WTC11 (cell line): ENCODE measurements around the gene LARP4B. TPM values are rescaled to one million over a fixed set of nuclear protein-coding genes. Genes with fewer than 3 reads are reported as not detected.

Experiments
- ATAC-seq: fragments of 200-7000 bp; cut with Tn5 transposase; 2 replicates; pipeline ENCODE4 v1.10.0; 2021; ENCODE audit warnings: mild to moderate bottlenecking, moderate library complexity
- CTCF ChIA-PET: fragments of 300-600 bp; sonication (Branson Sonifier 250); formaldehyde crosslinking; loops from one replicate; lab custom pipeline; 2021; ENCODE audit warnings: antibody characterized with exemption; lab: Charles Lee
- POLR2A ChIA-PET: fragments of 350-600 bp; sonication (Branson Sonifier 250); formaldehyde crosslinking; loops from one replicate; lab custom pipeline; 2021; ENCODE audit warnings: antibody characterized with exemption; lab: Charles Lee
- DNase-seq: peaks from one replicate; pipeline ENCODE4 v3.0.0; 2021; ENCODE audit warnings: low spot score
- H3K27ac Mint-ChIP-seq: 2 replicates; pipeline ENCODE4 v1.8.0; 2021; ENCODE audit warnings: mixed read lengths
- H3K27me3 Mint-ChIP-seq: 2 replicates; pipeline ENCODE4 v1.8.0; 2021; ENCODE audit warnings: low read depth, mild to moderate bottlenecking, moderate library complexity, mixed read lengths
- H3K36me3 Mint-ChIP-seq: 2 replicates; pipeline ENCODE4 v1.8.0; 2021; ENCODE audit warnings: mixed read lengths
- H3K4me1 Mint-ChIP-seq: 2 replicates; pipeline ENCODE4 v1.8.0; 2022; ENCODE audit warnings: mixed read lengths
- H3K4me3 Mint-ChIP-seq: 2 replicates; pipeline ENCODE4 v1.8.0; 2021; ENCODE audit warnings: mild to moderate bottlenecking, moderate library complexity, mixed read lengths
- H3K9me3 Mint-ChIP-seq: 2 replicates; pipeline ENCODE4 v1.8.0; 2021; ENCODE audit warnings: mixed read lengths
- CTCF ChIP-seq: fragments of 200-600 bp; IDR thresholded peaks from 2 replicates; pipeline ENCODE4 v1.8.0; 2022; ENCODE audit warnings: antibody characterized with exemption
- ERG ChIP-seq: fragments of 250-450 bp; sonication (Bioruptor Pico); IDR thresholded peaks from 2 replicates; pipeline ENCODE4 v1.8.0; 2021; ENCODE audit warnings: mild to moderate bottlenecking
- FOXP4 ChIP-seq: sonication (generic); formaldehyde crosslinking; IDR thresholded peaks from 2 replicates; pipeline ENCODE4 v1.8.0; 2022; ENCODE audit warnings: mild to moderate bottlenecking, missing genetic modification reagents
- GABPB1 ChIP-seq: sonication (generic); formaldehyde crosslinking; IDR thresholded peaks from 2 replicates; pipeline ENCODE4 v1.8.1; 2023; ENCODE audit warnings: mild to moderate bottlenecking, missing genetic modification reagents
- GTF2I ChIP-seq: fragments of 250-450 bp; sonication (Bioruptor Pico); conservative IDR thresholded peaks from 2 replicates; pipeline ENCODE4 v1.4.0; 2021; ENCODE audit warnings: mild to moderate bottlenecking
- HMGA2 ChIP-seq: fragments of 250-450 bp; sonication (Bioruptor Pico); IDR thresholded peaks from 2 replicates; pipeline ENCODE4 v1.4.0; 2021; ENCODE audit warnings: mild to moderate bottlenecking, moderate library complexity
- IRF1 ChIP-seq: sonication (generic); formaldehyde crosslinking; IDR thresholded peaks from 2 replicates; pipeline ENCODE4 v1.8.0; 2023; ENCODE audit warnings: missing genetic modification reagents
- NFATC4 ChIP-seq: fragments of 250-450 bp; sonication (Bioruptor Pico); IDR thresholded peaks from 2 replicates; pipeline ENCODE4 v1.9.0; 2021; ENCODE audit warnings: mild to moderate bottlenecking
- NFYB ChIP-seq: sonication (generic); formaldehyde crosslinking; conservative IDR thresholded peaks from 2 replicates; pipeline ENCODE4 v1.8.0; 2022; ENCODE audit warnings: low read depth, missing genetic modification reagents
- NR1H2 ChIP-seq: sonication (generic); formaldehyde crosslinking; IDR thresholded peaks from 2 replicates; pipeline ENCODE4 v1.9.0; 2021; ENCODE audit warnings: mild to moderate bottlenecking, moderate library complexity, missing genetic modification reagents
- SMAD3 ChIP-seq: sonication (generic); formaldehyde crosslinking; IDR thresholded peaks from 2 replicates; pipeline ENCODE4 v1.8.0; 2022; ENCODE audit warnings: missing genetic modification reagents, mild to moderate bottlenecking, borderline replicate concordance
- SP1 ChIP-seq: sonication (generic); formaldehyde crosslinking; conservative IDR thresholded peaks from 2 replicates; pipeline ENCODE4 v1.8.1; 2022; ENCODE audit warnings: missing genetic modification reagents
- ZMAT4 ChIP-seq: fragments of 250-450 bp; sonication (Bioruptor Pico); IDR thresholded peaks from 2 replicates; pipeline ENCODE4 v1.9.0; 2021; ENCODE audit warnings: mild to moderate bottlenecking
- ZNF232 ChIP-seq: sonication (generic); formaldehyde crosslinking; IDR thresholded peaks from 2 replicates; pipeline ENCODE4 v1.8.0; 2022; ENCODE audit warnings: mild to moderate bottlenecking, missing genetic modification reagents
- ZNF281 ChIP-seq: sonication (generic); formaldehyde crosslinking; IDR thresholded peaks from 2 replicates; pipeline ENCODE4 v1.8.0; 2023; ENCODE audit warnings: mild to moderate bottlenecking, missing genetic modification reagents
- total RNA-seq: library from RNA; stranded (reverse); gene quantifications from 3 replicates; pipeline ENCODE4 v1.2.3, GENCODE V29; 2021

LARP4B gene
- total RNA-seq, 1 experiment from 2014 or later: 87.1 TPM

- TF ChIP-seq ZMAT4: no peak
- TF ChIP-seq NFYB (CRISPR knock-in tag): no peak
- TF ChIP-seq FOXP4 (CRISPR knock-in tag): no peak
- TF ChIP-seq ERG (CRISPR knock-in tag): no peak
- TF ChIP-seq GABPB1 (CRISPR knock-in tag): no peak
- TF ChIP-seq IRF1 (CRISPR knock-in tag): no peak
- TF ChIP-seq ZNF232 (CRISPR knock-in tag): no peak
- TF ChIP-seq GTF2I (CRISPR knock-in tag): no peak
Measured at GRCh38 chr10:807163-807957, 124.1 kb downstream of the LARP4B start (continued).

- no peak for TF ChIP-seq SP1 (CRISPR knock-in tag)
- TF ChIP-seq NFATC4: no peak
- no peak for TF ChIP-seq ZNF281 (CRISPR knock-in tag)
- TF ChIP-seq NR1H2 (CRISPR knock-in tag): no peak
- TF ChIP-seq SMAD3 (CRISPR knock-in tag): no peak
- TF ChIP-seq HMGA2 (CRISPR knock-in tag): no peak
- TF ChIP-seq CTCF: no peak
- TF ChIP-seq, all 79 proteins: peak for 0
- CTCF ChIA-PET: interaction anchor here (1.1 to 1.5 kb wide), 3 partner anchors 9 to 295 kb away, joined by 3 to 10 read pairs (median 4); no protein-coding TSS in a partner anchor
- POLR2A ChIA-PET: no interaction called here
- H3K36me3 Mint-ChIP-seq: peaks cover 29% of the 10 kb centered on the region
- ATAC-seq: no peak
- no peaks in the 10 kb centered on the region for H3K9me3 Mint-ChIP-seq
- no peak for DNase-seq
- H3K4me1 Mint-ChIP-seq: no peaks in the 10 kb centered on the region
- no peak overlapping the region for H3K4me3 Mint-ChIP-seq
- H3K27me3 Mint-ChIP-seq: no peaks in the 10 kb centered on the region; the same call in 1 of the 2 replicates
- H3K27ac Mint-ChIP-seq: peak overlapping the region; percentile 66
Measured at GRCh38 chr10:806451-807162, 124.9 kb downstream of the LARP4B start.
